ENCODE measurements around the gene MOSMO. TPM values are rescaled to one million over a fixed set of nuclear protein-coding genes. Genes with fewer than 3 reads are reported as not detected.

MOSMO gene
- total and polyA plus RNA-seq, 9 of the 15 experiments (the other 6 are each of a cell fraction or from before 2014, with no cell fraction given): 1.9 to 13.3 (median 7.7) TPM

- TF ChIP-seq E2F6 (IDR thresholded peaks at IDR 0.05; ENCODE audit: borderline replicate concordance in 1 of 2, extremely low read depth in 1 of 2, insufficient read depth in 1 of 2, insufficient read length in 1 of 2, low read depth in 1 of 2, low read length in 1 of 2, poor library complexity in 1 of 2, severe bottlenecking in 1 of 2) (no peak), EP400 (IDR thresholded peaks at IDR 0.05) (no peak), KDM5B (IDR thresholded peaks at IDR 0.05; ENCODE audit: insufficient replicate concordance, low read depth, low read length) (peak; percentile 36), ID3 (CRISPR knock-in tag; IDR thresholded peaks at IDR 0.05) (no peak), ID3 (tag; IDR thresholded peaks at IDR 0.05) (no peak), E4F1 (CRISPR knock-in tag; IDR thresholded peaks at IDR 0.05; ENCODE audit: borderline replicate concordance) (no peak), RFX7 (CRISPR knock-in tag; IDR thresholded peaks at IDR 0.05) (no peak), MTA1 (IDR thresholded peaks at IDR 0.05; ENCODE audit: borderline replicate concordance) (no peak), GABPB2 (CRISPR knock-in tag; conservative IDR thresholded peaks at IDR 0.05) (no peak), ELF1 (tag; IDR thresholded peaks at IDR 0.05) (peak; percentile 51; the same call in 1 of the 2 replicates), TCFL5 (CRISPR knock-in tag; conservative IDR thresholded peaks at IDR 0.05) (no peak), ZNF561 (CRISPR knock-in tag; conservative IDR thresholded peaks at IDR 0.05) (no peak), MBD1 (CRISPR knock-in tag; IDR thresholded peaks at IDR 0.05) (no peak), SAP30 (IDR thresholded peaks at IDR 0.05; ENCODE audit: borderline replicate concordance, insufficient read depth, low read depth, low read length, poor library complexity, severe bottlenecking) (no peak), SETDB1 (IDR thresholded peaks at IDR 0.05; ENCODE audit: low read length) (no peak), ZEB2 (IDR thresholded peaks at IDR 0.05) (no peak), CREM (IDR thresholded peaks at IDR 0.05; ENCODE audit: low read depth) (no peak), ZBTB34 (CRISPR knock-in tag; IDR thresholded peaks at IDR 0.05) (no peak)
These were observed at the start of gene MOSMO (continued) for GRCh38 chr16:22007509-22008214.
